Left ventricle myocardium superior (tissue), 1 donor: ENCODE results near the gene DHX8. TPM values are rescaled to one million over a fixed set of nuclear protein-coding genes. Genes with fewer than 3 reads are reported as not detected.
"Not testable (repeated sequence)": the region's sequence is repeated elsewhere in the genome, so short reads cannot be mapped to it uniquely, and the experiment has no call there.

ENCODE experiments used
- ATAC-seq: fragments of 200-7000 bp; cut with Tn5 transposase; one replicate; pipeline ENCODE4 v1.9.1; 2020; ENCODE audit warnings: mild to moderate bottlenecking, moderate library complexity
- DNase-seq: peaks from one replicate; pipeline ENCODE4 v3.0.0-alpha.2; 2020
- intact Hi-C: fragments of 100-400 bp; cut with micrococcal nuclease; formaldehyde crosslinking; loops from one replicate; pipeline ENCODE4 v1.11.0; 2022
- long read RNA-seq: library from polyadenylated mRNA; unstranded; transcript quantifications from one replicate; pipeline ENCODE4 v2.0.0, GENCODE V29; 2021
- total RNA-seq: library from RNA; stranded (reverse); fragmentation: NEBNext Ultra II Directional; extraction: Animal tissue kit (Norgen Biotek cat#: 25700); gene quantifications from one replicate; pipeline ENCODE4 v1.2.1, GENCODE V29; 2021
- donor health status: DM: no; HTN: yes; CAD: no; lungs with severe emphysema.

DHX8 gene
- total RNA-seq: 29.7 TPM
- long read RNA-seq, full-length matches to known transcripts: 9 of 18 reads
- long read RNA-seq, partial matches to known transcripts: 3 of 18 reads
- long read RNA-seq, other reads (novel, unspliced or antisense): 6 of 18 reads

- intact Hi-C loops: loop anchor here (5.0 kb wide), 1 partner anchor 92 kb away; no protein-coding TSS in a partner anchor
- ATAC-seq (peak; percentile 99), DNase-seq (peak; percentile 99)
These were observed at the start of gene DHX8 for GRCh38 chr17:43483674-43484551. Gene DHX8, plus strand, starts transcription at chr17:43483975. Its CDS starts 63 bp downstream, at chr17:43484038.

- intact Hi-C loops: no loop called here
- no peak for DNase-seq
- no peak for ATAC-seq
These were observed 48.9 kb upstream of the DHX8 start for GRCh38 chr17:43434902-43435319.

- intact Hi-C loops: no loop called here
- DNase-seq (no peak), ATAC-seq (no peak)
These were observed 46.0 kb upstream of the DHX8 start for GRCh38 chr17:43437756-43438155.

GRCh38 chr17:43438626-43439025, 45.1 kb upstream of the DHX8 start:
- intact Hi-C loops: no loop called here
- DNase-seq (no peak), ATAC-seq (no peak)

GRCh38 chr17:43439041-43439440, 44.7 kb upstream of the DHX8 start:
- intact Hi-C loops: no loop called here

GRCh38 chr17:43442711-43443110, 41.1 kb upstream of the DHX8 start:
- ATAC-seq (peak; percentile 43), DNase-seq (no peak)
- intact Hi-C loops: no loop called here

More at GRCh38 chr17:43439041-43439440, 44.7 kb upstream of the DHX8 start:
- DNase-seq (no peak), ATAC-seq (peak; percentile 66)

GRCh38 chr17:43443381-43443780, 40.4 kb upstream of the DHX8 start:
- intact Hi-C loops: no loop called here
- DNase-seq (no peak), ATAC-seq (no peak)

GRCh38 chr17:43444223-43445008, 39.4 kb upstream of the DHX8 start:
- DNase-seq: no peak
- intact Hi-C loops: no loop called here
- ATAC-seq: no peak

- intact Hi-C loops: no loop called here
- ATAC-seq (no peak), DNase-seq (no peak)
These were observed 38.7 kb upstream of the DHX8 start for GRCh38 chr17:43445009-43445589.

GRCh38 chr17:43446773-43447172, 37.0 kb upstream of the DHX8 start:
- DNase-seq (no peak), ATAC-seq (no peak)
- intact Hi-C loops: no loop called here

GRCh38 chr17:43448720-43449469, 34.9 kb upstream of the DHX8 start:
- ATAC-seq (no peak), DNase-seq (no peak)
- intact Hi-C loops: no loop called here

- DNase-seq: no peak
- peak; percentile 32 for ATAC-seq
- intact Hi-C loops: no loop called here
These were observed 34.1 kb upstream of the DHX8 start for GRCh38 chr17:43449470-43450248.

GRCh38 chr17:43450791-43451190, 33.0 kb upstream of the DHX8 start:
- ATAC-seq, intact Hi-C loops, DNase-seq: not testable (repeated sequence)

GRCh38 chr17:43451741-43452140, 32.0 kb upstream of the DHX8 start:
- DNase-seq, ATAC-seq, intact Hi-C loops: not testable (repeated sequence)

GRCh38 chr17:43453331-43453812, 30.4 kb upstream of the DHX8 start:
- DNase-seq: peak; percentile 83

GRCh38 chr17:43454868-43455267, 28.9 kb upstream of the DHX8 start:
- no peak for DNase-seq
- intact Hi-C loops: no loop called here
- no peak for ATAC-seq

More at GRCh38 chr17:43453331-43453812, 30.4 kb upstream of the DHX8 start:
- ATAC-seq: peak; percentile 58
- intact Hi-C loops: no loop called here

GRCh38 chr17:43456029-43456428, 27.7 kb upstream of the DHX8 start:
- ATAC-seq: no peak

More at GRCh38 chr17:43456029-43456428, 27.7 kb upstream of the DHX8 start:
- no peak for DNase-seq
- intact Hi-C loops: no loop called here
